ENCODE measurements around the gene TCEAL4.

- TF ChIP-seq CTCF (IDR thresholded peaks at IDR 0.05): no peak
- TF ChIP-seq TP53 (CRISPR knock-in tag; IDR thresholded peaks at IDR 0.05): no peak
- TF ChIP-seq EP300 (IDR thresholded peaks at IDR 0.05): no peak
- TF ChIP-seq CHD2 (IDR thresholded peaks at IDR 0.05; ENCODE audit: low read length, partially characterized antibody): no peak
- no peak for TF ChIP-seq KDM1A (IDR thresholded peaks at IDR 0.05; ENCODE audit: low read depth)
- no peak for TF ChIP-seq REST (IDR thresholded peaks at IDR 0.05)
- no peak for TF ChIP-seq BHLHE40 (IDR thresholded peaks at IDR 0.05; ENCODE audit: low read depth, low read length)
- TF ChIP-seq JUNB (IDR thresholded peaks at IDR 0.05): no peak
- TF ChIP-seq USF2 (IDR thresholded peaks at IDR 0.05): no peak
- no peak for TF ChIP-seq RFX5 (IDR thresholded peaks at IDR 0.05)
- TF ChIP-seq POLR2AphosphoS2 (conservative IDR thresholded peaks at IDR 0.05; ENCODE audit: low read length): no peak
These were observed 29.7 kb downstream of the TCEAL4 start for GRCh38 chrX:103614999-103615398.
